Posterior vena cava (tissue), 2 donors: ENCODE measurements around the gene NAP1L1. TPM values are rescaled to one million over a fixed set of nuclear protein-coding genes. Genes with fewer than 3 reads are reported as not detected.

Experiments used
- DNase-seq: peaks from one replicate; pipeline ENCODE4 v3.0.0-alpha.2; 2020; ENCODE audit warnings: low spot score
- intact Hi-C, 2 donors: fragments of 100-400 bp; cut with DNase I; formaldehyde crosslinking; loops; one replicate each; pipeline versions ENCODE4 v1.14.1 to v1.14.2; 2022 to 2023
- total RNA-seq, 2 donors: library from RNA; stranded (reverse); fragmentation: NEBNext Ultra II Directional; extraction: Animal tissue kit (Norgen Biotek cat#: 25700); gene quantifications; one replicate each; pipeline ENCODE4 v1.2.1, GENCODE V29; 2021
- donor health status: DM: yes; HTN: yes; CAD: no.
- donor health status: DM: yes; HTN: yes; CAD: no.

NAP1L1 gene
- total RNA-seq, 2 donors from 2014 or later, result 281 to 331 TPM

- no peak for DNase-seq
- intact Hi-C loops, result no loop called here
These were observed 36.7 kb downstream of the NAP1L1 start for GRCh38 chr12:76047742-76048141.

DNA sequence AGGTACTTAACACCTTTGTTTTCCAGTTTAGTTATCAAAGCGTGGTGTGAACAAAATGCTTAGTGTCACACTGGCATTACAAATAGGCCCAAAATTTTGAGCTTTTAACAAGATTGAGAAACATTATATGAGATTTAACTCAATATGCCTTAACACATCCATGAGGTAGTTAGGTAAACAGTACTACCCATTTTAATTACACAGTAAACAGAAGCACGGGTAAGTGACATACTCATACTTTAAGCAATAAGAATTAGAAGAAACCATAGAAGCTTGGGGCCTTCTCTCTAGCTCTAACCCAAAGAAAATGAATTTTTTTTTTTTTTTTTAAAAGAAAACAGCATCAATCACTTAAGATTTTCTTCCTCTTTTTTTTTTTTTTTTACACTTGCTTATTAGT is 37.4 kb downstream of the NAP1L1 start:
- intact Hi-C loops, result no loop called here
- DNase-seq, result no peak

GRCh38 chr12:76043377-76043776 is 41.1 kb downstream of the NAP1L1 start:
- intact Hi-C loops, result no loop called here
- no peak for DNase-seq

GRCh38 chr12:76042147-76042546 is 42.3 kb downstream of the NAP1L1 start:
- intact Hi-C loops, result no loop called here

DNA sequence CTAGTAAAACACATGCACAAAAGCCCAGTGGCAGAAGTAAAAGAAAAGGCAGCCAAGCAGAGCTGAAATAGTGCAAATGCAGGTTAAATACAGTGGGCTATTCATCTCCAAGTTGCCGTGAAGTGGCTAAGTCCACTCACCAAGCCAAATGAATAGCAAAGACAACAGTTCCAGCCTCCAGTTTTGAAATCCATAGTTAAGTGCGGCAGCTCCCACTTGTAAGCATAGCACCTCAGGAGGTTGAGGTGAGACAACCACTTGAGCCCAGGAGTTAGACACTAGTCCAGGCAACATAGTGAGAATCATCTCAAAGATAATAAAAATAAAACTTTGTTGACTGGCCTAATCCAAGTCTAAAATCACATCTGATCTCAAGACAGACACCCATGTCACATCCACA is 43.1 kb downstream of the NAP1L1 start:
- no peak for DNase-seq
- intact Hi-C loops, result no loop called here

More at GRCh38 chr12:76042147-76042546, 42.3 kb downstream of the NAP1L1 start:
- DNase-seq, result no peak

DNA sequence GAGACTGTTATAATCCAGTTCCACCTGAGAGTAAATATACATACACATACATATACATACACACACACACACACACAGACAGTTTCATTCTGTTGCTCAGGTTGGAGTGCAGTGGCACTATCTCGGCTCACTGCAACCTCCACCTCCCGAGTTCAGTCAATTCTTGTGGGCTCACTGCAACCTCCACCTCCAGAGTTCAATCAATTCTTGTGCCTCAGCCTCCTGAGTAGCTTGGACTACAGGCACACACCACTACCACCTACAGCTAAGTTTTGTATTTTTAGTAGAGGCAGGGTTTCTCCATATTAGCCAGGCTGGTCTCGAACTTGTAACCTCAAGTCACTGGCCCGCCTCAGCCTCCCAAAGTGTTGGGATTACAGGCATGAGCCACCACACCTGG is 44.0 kb downstream of the NAP1L1 start:
- no peak for DNase-seq
- intact Hi-C loops, result no loop called here

DNA sequence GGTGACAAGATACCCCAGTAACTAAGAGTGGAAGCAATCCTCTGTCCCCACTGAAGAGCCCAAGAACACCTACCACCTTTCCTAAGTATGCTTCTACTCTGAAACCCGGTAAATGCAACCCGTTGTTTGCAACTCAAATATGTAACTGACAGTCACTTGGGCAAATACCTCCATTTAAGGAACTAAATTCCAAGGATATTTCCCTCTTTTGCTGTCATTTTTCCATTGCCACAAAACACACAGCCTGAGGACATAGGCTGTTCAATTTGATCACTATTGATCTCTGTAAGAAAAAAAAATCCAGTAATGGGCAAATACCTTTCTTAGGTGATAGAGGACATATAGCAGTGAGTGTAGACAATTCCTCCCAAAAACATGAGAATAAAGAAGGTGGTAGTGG is 46.3 kb downstream of the NAP1L1 start:
- intact Hi-C loops, result loop anchor here in 1 of 2 donors (5.0 kb wide), 1 partner anchor 511 kb away; no protein-coding TSS in a partner anchor
- DNase-seq, result no peak

DNA sequence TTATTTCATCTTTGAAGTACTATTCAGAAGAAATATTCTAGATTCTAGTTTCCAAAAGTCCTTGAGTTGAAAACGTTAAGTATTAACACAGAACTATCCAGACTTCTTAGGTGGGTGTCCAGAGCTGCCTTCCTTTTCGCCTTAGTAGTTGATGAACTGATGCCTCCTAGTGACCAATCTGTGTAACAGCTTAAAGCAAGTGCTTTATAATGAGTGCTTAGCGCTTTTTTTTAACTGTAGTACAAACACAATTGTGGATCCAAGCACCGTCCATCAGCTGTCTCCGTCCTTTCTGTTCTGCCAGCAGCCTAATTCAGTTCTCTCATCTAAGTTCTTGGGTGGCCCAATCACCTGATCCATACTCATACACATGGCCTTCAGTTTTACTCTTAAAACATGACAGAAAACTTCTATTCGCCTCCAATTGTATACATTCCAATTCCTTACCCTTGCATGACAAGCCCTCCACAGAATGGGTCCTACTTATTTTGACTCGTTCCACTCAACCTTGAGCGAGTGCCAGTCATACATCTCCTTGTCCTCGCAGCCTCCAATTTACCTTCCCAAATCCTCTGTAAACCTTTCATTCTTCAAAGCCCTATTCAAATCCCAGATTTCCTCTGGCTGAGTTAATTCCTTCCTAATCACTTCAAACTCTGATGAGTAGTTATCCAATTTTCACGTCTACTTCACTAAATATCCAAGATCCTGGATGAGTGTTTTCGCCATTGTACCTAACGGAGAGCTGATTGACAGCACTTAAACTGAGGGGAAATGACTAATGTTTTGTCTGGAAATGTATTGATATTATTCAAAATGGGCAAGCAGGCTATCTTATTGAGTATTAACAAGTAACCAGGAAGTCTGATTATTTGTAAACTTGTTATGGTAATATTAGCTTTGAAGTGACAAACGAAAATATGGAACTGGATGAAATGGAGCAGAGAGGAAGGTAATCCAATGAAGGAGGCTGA is 47.1 kb downstream of the NAP1L1 start:
- DNase-seq, result no peak
- intact Hi-C loops, result loop anchor here in 1 of 2 donors (5.0 kb wide), 1 partner anchor 510 kb away; no protein-coding TSS in a partner anchor

DNA sequence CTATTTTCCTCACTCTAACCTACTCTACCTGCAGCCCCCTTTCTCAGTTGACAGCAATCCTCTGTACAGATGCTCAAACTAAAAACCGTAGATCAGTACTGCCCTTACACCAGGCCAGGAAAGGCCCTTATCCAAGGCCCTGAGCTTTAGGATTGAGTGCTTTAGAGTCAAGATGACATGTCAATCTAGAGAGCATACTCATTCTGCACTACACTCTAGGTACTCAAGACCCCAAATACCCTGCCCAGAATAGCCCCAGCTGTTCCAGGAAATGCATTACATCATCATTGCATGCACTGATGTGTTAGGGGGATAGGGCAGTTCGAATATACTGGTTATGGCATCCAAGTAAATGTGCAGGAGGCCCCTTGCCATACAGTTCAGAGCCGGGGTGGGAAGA is 49.4 kb downstream of the NAP1L1 start:
- intact Hi-C loops, result loop anchor here in 1 of 2 donors (5.0 kb wide), 1 partner anchor 508 kb away; no protein-coding TSS in a partner anchor
- DNase-seq, result no peak

DNA sequence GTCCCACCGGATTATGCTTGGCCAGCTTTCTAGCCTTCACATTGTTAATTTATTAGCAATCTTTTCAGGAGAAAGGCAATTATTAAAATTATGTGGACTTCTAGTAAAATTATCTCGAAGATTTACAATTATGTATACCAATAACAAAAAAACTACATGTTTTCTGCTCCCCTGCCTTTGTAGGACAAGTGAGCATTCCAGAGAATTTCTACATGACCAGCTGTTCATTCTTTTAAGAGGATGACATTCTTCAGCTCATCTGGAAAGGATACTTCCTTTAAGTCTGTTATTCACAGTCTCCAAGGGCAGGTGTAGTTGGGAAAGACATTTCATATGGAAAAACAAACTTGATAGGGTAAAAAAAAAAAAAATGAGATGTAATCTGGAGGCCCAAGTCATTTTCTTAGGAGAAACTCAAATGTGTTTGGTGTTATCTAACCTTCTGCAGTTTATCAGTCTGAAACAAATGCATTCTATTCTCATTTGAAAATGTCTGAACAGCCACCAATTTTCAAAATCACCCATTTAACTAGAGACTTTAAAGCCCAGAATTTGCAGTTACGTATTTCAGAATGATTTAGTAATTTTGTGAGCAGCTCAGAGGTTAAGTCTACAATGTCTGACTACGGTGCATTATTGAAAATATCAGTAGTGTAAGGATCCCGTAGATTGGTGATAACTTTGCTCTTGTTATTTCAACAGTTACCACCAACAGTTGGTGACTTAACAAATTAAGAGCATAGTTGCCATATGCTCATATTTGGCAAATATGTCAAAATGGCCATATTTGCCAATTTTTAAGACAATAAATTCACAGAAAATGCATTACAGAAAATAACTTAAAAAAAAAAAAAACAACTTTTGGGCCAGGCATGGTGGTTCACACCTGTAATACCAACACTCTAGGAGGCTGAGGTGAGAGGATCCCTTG is 51.1 kb downstream of the NAP1L1 start:
- DNase-seq, result no peak
- intact Hi-C loops, result loop anchor here in 1 of 2 donors (5.0 kb wide), 1 partner anchor 506 kb away; no protein-coding TSS in a partner anchor

GRCh38 chr12:76032043-76032981 is 52.2 kb downstream of the NAP1L1 start:
- DNase-seq, result peak; percentile 83
- intact Hi-C loops, result loop anchor here in 1 of 2 donors (5.0 kb wide), 1 partner anchor 505 kb away; no protein-coding TSS in a partner anchor

DNA sequence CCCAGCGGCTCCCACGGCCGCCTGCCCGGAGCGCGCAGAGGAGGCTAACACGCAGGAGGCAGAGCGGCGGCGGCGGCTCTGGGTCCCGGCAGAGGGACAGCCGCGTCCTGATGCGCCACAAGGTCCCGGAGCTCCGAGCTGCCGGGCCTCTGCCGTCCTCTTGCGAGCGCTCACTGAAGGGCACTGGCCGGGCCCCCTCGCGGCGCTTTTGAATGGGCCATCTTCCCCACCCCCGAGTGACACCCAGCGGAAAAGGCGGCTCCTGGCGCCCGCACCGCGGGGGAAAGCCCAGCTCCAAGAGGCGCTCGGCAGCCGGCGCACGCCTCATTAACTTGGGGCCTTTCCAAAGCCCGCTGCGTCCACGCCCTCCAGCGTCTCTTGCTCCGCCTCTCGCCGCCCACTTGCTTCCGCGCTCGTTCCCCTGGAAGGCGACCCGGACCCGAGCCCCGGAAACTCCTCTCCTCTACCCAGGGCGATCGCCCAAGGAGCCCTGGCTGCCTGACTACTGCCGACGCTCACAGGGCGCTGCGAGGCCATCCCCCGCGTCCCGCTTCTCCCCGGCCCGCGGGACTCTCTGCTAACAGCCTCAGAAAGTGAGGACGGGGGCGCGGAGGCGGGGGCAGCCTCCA is 53.0 kb downstream of the NAP1L1 start, which contains the start of gene PHLDA1:
Gene PHLDA1, minus strand, starts transcription at position 363 of the 629 bp plus-strand sequence.
- intact Hi-C loops, result loop anchor here in 1 of 2 donors (5.0 kb wide), 1 partner anchor 504 kb away; no protein-coding TSS in a partner anchor
- peak; percentile 98 for DNase-seq

DNA sequence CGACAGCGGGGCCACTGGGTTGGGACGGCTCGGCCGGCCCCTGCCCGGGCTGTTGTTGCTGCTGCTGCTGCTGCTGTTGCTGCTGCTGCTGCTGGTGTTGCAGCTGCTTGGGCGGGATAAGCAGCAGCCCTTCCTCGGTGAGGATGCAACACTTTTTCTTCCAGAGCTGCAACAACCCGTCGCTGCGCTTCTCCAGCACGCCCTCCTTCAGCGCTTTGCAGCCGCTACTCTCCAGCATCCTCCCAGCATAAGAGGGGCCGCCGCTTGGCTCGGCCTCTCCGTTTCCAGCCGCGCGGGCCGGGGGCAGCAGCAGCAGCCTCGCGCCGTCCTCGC is 53.4 kb downstream of the NAP1L1 start:
- intact Hi-C loops, result loop anchor here in 1 of 2 donors (5.0 kb wide), 1 partner anchor 504 kb away; no protein-coding TSS in a partner anchor
- DNase-seq, result no peak

DNA sequence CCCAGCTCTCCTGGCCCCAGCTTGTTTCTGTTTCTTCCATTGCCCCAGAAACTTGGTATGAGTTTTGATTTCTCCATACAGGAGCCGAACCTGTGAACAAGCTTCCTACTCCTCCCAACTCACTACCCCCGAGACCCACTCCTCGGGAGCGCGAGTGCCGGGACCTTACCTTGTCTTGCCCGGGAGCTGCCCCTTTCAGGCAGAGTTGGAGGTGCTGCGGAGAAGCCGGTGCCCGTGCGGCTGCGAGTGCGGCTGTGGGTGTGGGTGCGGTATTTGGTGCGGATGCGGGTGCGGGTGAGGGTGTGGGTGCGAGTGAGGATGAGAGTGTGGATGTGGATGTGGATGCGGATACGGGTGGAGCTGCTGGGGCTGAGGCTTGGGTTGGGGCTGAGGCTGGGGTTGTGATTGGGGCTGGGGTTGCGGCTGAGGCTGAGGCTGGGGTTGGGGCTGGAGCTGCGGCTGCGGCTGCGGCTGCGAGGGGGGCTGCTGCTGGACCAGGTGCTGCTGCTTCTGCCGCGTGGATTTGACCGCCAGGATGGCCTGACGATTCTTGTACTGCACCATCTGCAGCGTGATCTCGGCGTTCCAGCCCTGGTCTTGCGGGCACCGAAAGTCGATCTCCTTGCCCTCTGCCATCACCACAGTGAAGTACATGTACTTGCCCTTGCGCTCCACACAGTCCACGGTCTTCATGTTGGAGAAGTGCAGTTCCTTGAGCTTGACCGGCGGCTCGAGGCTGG is 54.0 kb downstream of the NAP1L1 start:
- DNase-seq, result peak; percentile 85
- intact Hi-C loops, result loop anchor here in 1 of 2 donors (5.0 kb wide), 1 partner anchor 503 kb away; no protein-coding TSS in a partner anchor

- intact Hi-C loops, result loop anchor here in 1 of 2 donors (5.0 kb wide), 1 partner anchor 503 kb away; no protein-coding TSS in a partner anchor
- no peak for DNase-seq
These were observed 54.5 kb downstream of the NAP1L1 start for GRCh38 chr12:76029982-76030340.

GRCh38 chr12:76028571-76029277 is 55.8 kb downstream of the NAP1L1 start:
- intact Hi-C loops, result no loop called here
- no peak for DNase-seq
